ENCODE data around the gene ITGA11.

Gene ITGA11

DNA sequence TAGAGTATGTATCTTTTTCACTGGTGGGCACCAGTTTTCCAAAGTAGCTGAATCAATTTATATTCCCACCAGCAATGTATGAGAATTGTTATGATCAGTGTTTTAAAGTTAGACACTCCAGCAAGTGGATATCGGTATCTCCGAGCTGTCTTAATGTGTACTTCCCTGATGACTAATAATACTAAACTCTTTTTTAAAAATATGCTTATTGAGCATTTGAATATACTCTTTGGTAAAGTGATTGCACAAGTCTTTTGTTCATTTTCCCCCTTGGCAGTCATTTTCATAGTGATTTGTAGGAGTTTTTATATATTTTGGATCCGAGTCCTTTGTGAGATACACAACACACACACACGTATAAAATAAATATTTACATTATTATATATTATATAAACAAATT is 166.9 kb downstream of the ITGA11 start:
- no peak for DNase-seq (ENCODE audit: low spot score)

DNA sequence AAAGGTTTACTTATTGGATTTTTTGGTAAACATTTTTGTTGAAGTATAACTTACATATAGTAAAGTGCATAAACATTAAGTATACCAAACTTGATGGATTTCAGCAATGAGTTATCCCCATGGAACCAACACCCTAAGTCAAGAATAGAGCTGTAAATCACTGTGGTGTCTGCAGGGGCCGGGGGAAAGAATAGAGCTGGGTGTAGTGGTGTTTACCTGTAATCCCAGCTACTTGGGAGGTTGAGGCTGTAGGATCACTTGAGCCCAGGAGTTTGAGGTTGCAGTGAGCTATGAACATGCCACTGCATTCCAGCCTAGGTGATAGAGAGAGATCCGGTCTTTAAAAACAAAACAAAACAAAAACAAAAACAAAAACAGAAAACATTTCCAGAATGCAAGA is 167.7 kb downstream of the ITGA11 start:
- DNase-seq (ENCODE audit: low spot score) = no peak

DNA sequence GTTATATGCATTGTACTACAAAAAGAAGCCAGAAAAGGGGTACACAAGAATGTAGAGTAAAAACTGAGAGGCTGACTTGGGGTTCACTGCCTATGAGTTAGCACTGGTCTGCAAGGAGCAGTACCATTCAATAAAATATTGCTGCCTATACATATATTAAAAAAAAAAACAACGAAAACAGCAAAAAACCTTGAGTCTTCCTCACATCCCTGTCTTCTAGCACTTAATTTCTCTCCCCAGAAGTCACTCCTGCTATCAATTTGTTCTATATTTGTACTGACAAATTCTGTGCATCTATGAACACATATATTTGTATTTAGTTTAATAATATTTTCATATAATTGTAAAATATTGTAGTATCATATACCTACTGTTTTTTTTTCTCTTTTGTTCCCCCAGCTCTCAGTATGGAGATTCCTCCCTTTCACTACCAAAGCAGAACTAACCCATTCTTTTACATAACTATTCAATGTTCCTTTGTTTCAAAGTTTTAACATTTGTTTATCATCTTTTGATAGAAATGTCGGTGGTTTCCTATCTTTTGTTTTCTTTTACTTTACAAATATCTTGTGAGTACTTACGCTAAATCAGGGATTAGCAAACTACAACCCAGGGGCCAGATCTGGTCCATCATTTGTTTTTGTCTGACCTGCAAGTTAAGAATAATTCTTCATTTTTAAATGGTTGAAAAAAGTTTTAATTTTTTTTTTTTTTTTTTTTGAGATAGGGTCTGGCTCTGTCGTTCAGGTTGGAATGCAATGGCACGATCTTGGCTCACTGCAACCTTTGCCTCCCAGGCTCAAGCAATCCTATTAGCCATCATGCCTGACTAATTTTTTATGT is 169.2 kb downstream of the ITGA11 start:
- no peak for DNase-seq (ENCODE audit: low spot score)

DNA sequence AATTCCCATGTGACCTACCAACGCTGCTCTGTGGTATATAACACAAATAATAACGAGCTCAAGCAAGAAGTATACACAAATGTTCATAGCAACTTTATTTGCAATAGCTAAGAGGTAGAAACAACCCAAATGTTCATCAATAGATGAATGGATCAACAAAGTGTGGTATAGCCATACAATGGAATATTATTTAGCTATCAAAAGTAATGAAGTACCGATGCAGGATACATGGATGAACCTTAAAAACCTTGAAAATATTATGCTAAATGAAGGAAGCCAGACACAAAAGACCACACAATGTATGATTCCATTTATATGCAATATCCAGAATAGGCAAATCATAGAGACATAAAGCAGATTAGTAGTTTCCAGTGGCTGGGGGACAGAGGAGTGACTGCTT is 170.0 kb downstream of the ITGA11 start:
- DNase-seq (ENCODE audit: low spot score) = no peak

DNA sequence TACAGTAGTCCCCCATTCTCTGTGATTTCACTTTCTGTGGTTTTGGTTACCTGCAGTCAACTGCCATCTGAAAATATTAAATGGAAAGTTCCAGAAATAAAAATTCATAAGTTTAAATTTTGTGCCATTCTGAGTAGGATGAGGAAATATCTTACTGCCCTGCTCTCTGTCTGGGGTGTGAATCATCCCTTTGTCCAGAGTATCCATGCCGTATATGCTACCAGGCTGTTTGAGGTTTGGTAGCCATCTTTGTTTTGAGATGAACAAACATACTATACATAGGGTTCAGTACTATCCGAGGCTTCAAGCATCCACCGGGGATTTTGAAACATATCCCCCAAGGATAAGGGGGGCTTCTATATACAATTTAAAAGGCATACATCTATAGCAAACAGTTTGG is 170.7 kb downstream of the ITGA11 start:
- no peak for DNase-seq (ENCODE audit: low spot score)

DNA sequence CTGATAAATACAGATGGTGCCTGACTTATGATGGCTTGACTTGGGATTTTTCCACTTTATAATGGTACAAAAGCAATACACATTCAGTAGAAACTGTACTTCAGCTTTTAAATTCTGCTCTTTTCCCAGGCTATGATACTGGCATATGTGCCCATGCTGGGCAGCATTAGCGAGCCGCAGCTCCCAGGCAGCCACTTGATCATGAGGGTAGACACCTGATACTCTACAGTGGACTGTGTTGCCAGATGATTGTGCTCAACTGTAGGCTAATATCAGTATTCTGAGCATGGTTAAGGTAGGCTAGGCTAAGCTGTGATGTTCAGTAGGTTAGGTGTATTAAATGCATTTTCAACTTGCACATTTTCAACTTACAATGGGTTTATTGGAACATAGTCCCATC is 172.1 kb downstream of the ITGA11 start:
- no peak for DNase-seq (ENCODE audit: low spot score)

DNA sequence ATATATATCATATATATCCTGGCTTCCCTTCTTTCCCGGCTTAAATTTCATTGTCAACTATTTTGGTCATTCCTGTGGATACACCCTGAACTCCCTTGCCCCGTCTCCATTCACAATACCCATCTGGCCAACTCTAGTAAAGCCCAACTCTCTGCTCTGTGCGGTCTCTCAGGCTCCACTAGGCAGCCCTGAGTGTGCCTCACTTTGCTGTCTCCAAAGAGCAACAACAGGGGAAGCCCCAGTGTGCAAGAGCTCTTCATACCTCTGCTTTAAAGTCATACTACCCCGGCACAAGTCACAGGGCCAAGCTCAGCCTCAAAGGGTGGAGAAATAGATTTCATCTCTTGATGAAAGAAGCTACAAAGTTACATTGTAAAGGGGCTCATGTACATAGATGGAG is 173.3 kb downstream of the ITGA11 start:
- no peak for DNase-seq (ENCODE audit: low spot score)

DNA sequence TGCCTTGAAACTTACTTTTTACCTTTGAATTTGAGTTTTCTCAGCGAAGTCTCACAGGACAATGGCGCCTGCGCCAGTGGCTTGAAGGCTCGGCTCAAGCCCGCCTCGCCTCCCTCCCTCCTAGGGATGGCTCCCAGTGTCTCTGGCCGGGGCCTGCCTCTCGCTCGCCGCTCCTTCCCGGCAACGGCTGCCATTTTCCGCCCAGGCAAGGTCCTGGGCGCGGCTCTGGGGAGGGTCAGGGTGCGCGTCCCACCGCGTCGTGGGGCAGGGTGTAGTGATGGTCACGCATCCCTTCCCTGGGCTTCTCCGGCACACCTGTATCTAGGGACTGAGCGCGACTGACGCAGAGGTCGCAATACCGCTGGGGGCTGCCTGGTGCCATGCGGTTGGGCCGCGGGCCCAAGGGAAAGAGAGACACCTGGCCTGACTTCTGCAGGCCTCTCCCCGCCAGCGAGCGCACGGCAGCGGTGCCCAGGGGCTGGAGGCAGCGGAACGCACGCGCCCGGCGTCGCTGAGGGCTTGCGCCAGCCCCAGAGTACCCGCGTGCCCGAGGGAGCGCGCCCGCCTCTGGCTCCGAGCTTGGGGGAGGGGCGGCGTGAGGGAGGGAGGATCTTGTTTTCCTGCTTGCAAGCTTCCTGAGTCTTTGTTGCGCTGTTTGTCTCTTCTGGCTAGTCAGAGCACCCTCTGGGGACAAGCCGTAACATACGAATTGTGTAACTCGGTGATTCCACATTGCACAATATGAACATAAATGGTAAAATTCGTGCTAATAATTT is 175.1 kb downstream of the ITGA11 start:
- DNase-seq (ENCODE audit: low spot score) = peak; percentile 80

DNA sequence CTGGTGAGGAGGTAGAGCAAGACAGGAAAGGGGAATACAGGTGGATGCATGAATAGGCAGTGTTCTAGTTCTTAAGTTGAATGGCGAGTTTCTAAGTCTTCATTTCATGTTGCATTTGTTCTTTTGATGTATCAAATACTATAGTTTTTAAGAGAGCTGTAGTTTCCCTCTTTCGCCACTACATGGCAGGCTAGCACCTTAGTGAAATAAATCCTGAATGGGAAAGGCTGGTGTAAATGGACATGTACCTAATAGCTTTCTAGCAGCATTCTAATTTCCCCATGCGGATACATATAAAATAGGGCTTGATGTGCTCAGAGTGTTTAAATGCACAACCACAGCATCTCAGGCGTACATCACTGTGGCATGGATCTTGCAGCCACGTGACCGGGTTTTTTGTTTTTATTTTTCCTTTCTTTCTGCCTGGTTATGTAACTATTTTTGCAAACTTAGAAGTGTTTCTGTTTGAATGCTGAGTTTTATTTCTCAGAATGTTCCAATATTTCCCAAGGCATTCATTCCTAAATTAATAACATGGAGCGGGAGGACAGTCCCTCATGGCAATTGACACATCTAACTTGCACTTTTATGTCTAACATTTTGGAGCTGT is 178.9 kb downstream of the ITGA11 start:
- peak; percentile 78 for DNase-seq (ENCODE audit: low spot score)

DNA sequence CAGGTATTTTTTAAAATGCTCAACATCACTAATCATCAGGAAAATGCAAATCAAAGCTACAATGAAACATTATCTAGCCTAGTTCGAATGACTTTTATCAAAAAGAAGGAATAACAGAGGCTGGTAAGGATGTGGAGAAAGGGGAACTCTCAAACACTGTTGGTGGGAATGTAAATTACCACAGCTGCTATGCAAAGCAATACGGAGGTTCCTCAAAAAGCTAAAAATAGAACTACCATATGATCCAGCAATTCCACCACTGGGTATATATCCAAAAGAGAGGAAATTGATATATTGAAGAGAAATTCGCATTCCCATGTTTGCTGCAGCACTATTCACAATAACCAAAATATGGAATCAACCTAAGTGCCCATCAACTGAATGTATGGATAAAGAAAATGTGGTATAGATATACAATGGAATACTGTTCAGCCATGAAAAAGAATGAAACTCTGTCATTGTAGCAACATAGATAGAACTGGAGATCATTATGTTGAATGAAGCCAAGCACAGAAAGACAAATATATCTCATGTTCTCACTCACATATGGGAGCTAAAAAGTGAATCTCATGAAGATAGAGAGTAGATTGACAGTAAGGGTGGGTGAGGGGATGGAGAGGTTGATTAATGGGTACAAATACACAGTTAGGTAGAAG is 182.8 kb downstream of the ITGA11 start:
- no peak for DNase-seq (ENCODE audit: low spot score)
